GM21423 (cell line): Measurements from ENCODE around the gene LCOR.
A peak's percentile ranks its signal among the peaks of the same experiment; 100 is the strongest.

ENCODE experiments used
- ATAC-seq: cut with Tn5 transposase; IDR thresholded peaks from one replicate; pipeline ENCODE4 v1.9.1; 2021; ENCODE audit warnings: mild to moderate bottlenecking, moderate library complexity; ENCODE audit not compliant: unreplicated experiment

LCOR gene

DNA sequence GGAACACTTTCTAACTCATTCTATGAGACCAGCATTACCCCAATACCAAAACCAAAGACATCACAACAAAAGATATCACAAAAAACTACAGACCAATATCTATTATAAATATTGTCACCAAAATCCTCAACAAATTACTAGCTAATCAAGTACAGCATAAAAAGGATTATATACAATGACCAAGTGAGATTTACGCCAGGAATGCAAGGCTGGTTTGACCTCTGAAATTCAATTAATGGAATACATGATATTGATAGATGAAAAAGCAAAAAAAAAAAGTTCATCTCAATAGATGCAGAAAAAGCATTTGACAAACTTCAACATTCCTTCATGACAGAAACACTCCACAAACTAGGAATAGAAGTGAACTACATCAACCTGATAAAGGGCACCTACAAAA lies 175.3 kb downstream of the LCOR start:
- ATAC-seq: no peak

DNA sequence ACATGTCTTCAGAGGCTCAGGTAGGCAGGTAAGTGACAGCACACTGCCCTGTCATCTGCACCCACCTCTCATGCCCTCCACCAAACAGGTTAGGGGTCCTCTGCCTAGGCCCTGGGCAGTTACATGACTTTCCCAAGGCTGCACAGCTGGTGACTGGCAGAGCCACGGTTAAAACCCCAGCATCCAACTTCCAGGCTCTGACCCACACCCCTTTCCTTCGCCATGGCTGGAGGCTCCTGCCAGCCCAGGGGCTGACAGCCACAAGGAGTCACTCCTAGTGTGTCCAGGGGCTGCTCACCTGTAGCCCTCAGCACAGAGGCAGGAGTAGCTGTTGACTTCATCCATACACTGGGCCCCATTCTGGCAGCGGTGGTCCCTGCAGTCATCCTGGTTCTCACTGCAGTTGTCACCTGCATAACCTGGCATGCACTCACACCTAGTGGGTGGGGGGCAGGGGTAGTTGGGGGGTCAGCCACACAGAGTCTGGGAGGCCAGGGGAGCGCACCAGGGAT lies 178.7 kb downstream of the LCOR start:
- ATAC-seq: no peak

DNA sequence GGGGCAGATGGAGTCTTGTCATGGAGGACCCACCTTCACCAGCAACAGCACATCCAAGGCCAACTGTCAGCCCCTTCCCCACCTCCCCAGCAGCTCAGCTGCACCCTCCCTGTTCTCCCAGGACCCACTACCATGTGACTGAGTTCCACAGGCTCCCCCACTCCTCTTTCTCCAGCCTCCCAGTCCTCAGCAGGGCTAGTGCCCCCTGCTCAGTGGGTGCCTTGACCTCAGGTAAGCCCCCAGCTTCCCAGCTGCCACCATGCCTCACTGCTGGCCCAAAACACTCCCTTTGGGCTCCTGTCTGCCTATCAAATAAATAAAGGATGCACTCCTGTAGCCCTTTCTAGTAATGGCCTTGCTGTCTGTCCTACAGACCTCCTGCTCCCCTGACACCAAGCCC lies 179.3 kb downstream of the LCOR start:
- no peak for ATAC-seq

DNA sequence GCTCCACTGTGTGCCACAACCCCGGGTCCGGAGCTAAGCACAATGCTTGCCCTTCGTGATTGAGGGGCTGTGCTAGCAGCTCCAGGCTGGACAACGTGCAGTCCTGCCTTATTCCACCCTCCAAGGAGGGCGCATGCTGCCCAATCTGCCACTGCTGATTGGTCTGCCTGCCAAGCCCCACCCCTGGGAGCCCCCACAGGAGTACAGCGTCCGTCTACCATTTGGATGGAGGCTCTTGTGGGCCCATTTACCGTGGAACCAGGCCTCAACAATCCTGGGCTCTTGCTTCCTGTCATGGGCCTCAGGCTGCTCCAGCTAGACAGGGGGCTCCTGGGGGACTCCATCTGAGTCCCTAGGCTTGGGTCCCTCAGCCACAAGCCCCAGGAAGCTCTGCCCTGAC lies 180.4 kb downstream of the LCOR start:
- ATAC-seq: no peak

GRCh38 chr10:97013568-97013967 lies 181.5 kb downstream of the LCOR start:
- ATAC-seq: no peak

- no peak for ATAC-seq
Observed at GRCh38 chr10:97013983-97014382, 181.9 kb downstream of the LCOR start.

- ATAC-seq: no peak
Observed at GRCh38 chr10:97015240-97015639, 183.1 kb downstream of the LCOR start.

DNA sequence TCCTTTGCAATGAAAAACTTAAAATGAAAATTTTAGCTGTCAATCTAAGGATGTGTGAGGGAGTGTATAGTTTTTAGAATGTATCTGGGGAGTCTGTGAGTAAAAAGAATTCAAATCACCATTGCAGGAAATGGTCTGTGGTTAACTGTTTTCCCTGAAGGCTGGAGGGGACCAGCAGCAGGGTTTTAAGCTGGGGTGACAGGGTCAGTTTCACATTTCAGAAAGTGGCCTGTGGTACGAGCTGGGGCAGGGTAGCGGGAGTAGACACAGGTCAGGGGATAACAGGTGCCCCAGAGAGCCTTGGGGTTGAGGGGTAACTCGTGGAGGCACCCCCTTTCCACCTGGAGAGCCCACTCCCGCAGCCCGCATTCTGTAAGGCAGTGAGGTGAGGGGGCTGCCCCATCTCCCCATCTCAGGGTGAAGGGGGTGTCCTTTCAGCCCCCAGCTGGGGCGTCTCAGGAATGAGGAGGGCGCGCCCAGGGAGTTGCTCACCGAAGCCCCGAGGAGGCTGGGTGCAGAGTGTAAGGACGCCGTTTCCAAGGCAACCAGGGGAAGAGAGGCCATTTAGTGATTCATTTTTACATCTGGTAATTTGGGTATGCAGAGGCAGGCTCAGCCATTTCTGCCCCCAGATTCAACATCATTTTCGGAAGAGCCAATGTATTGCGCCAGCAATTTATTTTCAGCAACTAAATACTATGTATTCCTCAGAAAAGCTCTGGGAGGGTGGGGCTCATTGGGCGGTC lies 184.8 kb downstream of the LCOR start:
- ATAC-seq: peak; percentile 85

DNA sequence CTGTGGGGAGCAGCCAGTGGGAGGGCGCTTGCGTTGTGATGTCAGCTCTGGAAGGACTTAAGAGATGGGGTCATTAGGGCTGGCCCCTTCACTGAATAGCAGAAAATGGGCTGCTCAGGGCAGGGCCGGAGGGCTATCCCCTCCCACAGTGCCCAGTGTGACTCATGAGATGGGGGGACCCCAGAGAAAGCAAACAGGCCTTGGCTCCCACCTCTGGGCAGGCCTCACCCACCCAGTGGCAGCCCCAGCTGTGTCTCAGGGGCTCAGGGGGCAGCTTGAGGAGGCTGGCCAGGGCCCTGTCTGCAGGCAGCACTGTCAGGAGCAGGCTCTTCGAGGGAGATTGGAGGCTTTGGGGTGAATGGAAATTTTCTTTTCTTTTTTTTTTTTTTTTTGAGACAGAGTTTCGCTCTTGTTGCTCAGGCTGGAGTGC lies 185.4 kb downstream of the LCOR start:
- ATAC-seq: no peak

GRCh38 chr10:97018251-97019212 lies 186.4 kb downstream of the LCOR start:
- no peak for ATAC-seq

DNA sequence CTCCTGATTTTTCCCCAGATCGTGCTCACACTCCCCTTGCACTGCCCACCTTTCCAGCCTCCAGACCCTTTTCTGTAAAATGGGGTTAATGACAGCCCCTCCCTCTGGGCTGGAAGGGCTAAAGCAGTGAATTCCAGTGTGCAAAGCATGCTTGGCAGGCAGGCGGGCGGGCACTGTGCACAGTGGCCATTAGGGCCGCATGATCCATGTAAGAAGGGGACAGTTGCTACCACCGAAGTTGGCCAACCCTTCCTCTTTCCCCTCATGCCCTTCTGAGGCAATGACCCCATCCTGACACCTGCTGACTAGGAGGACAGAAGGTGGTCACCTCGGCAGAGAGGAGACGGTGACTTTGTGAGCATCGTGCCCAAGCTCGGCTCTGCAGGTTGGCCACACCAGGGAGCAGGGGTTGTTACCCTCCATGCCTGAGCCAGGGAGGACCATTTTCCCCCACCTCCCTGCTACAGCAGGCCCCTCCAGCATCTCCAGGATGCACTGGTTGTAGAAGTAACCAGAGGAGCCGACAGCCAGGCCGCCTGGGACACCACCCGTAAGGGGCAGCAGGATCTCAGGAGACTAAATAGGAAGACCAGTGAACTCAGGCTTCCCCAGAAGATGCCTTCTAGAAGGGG lies 187.2 kb downstream of the LCOR start:
- no peak for ATAC-seq

DNA sequence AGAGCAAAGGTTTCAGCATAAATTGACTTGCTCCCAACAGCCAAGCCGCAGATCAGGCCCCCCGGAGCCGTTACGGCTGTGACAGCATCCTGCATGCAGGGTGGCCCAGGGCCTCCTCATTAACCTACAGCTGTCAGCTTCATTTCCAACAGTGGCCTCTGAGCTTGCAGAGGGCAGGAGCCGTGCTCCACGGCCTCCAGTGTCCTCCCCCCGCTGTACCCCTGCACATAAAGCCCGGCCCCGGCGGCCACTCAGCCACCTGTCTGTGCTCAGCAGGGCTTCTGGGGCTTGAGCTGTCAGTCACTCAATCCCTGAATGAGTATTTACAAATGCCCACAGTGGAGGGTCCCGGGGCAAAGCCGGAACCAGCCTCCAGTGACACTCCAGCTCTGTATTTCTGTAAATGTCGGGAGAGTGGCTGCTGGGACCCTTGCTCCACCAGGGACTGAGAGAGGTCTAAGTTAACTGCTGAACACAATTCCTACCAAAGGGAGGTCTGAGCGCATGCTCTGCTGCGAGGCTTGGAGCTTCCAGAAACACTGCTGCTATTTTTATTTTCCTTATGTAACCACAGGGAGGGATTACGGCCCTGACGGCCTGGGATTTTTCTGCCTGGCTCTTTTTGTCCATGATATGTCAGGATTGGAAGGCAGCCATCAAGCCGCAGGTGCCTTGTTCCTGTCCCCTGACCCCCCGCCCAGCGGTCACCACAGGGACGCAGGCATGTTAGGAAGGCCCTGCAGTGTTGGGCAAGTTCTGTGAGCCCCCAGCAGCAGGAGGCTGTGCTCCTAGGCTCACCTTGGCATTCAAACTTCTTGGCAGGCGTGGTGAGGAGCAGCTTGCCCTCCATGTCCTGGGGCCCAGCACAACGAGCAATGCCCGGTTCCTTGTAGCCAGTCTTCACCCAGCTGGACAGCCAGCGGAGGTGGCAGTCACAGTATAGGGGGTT lies 188.6 kb downstream of the LCOR start:
- no peak for ATAC-seq

GRCh38 chr10:97022616-97023015 lies 190.5 kb downstream of the LCOR start:
- no peak for ATAC-seq

GRCh38 chr10:97023401-97024167 lies 191.5 kb downstream of the LCOR start:
- ATAC-seq: no peak

DNA sequence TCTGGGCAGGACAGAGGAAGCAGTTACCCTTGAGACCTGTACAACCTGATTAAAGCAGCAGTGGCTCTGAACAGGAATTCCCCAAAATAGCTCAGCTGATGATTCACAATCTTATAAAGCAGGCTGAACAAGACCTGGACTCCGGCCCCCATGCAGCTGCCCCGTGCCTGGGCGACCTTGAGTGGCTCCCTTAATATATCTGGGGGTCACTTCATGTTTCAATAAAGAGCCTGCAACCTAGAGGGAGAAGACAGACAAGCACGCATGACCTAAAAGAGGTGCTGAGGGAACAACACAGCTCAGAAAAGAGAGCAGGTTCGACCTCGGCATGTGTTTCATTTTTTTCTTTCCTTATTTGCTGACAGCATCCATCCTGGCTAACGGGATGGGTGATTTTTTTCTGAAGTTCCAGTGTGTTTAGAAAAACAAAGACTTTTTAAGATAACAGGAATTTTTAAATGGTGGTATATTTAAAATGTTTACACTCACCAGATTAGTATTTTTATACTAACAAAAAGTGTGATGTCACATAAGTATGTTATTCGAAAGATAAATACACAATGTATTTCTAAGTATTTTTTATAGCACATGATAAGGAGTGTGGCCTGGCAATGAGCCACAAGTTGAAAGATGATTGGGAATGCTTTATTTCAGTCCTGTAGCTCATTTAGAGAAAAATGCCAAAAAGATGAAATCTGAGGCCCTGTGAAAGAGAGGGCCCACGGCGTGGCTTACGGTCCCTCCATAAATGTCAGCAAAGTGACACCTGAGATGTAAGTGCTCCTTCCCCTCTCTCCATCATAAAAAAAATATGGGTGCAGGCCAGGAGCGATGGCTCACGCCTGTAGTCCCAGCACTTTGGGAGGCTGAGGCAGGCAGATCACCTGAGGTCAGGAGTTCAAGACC lies 192.3 kb downstream of the LCOR start:
- ATAC-seq: no peak

GRCh38 chr10:97025613-97026242 lies 193.6 kb downstream of the LCOR start:
- no peak for ATAC-seq

DNA sequence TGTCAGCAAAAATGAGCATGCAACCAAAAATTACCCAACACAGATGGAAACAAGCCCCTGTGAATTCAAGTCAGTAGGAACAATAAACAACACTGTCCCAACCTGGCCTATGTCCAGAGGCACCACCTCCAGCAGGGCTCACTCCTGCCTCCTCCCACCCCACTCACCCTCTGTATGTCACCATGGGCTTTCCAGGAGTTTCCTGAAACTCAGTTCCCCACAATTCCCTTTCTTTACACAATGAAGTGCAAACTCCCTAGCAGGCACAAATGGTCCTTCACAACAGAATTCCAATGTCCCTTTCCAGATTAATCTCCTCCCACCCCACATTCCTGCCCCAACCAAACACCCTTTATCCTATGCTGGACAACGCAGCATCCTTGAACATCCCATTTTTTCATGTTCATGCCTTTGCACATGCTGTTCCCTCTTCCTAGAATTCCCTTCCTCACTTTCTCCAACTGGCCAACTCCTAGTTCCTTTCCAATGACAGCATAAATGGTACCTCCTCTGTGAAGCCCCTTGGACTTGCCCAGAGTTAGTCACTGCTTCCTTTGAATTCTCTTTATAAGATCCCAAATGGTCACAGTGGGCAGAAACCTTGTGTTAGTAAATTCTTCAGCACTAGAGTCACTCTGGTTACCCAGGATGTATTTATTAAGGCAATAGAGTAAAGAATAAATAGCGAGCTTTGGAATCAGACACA lies 196.2 kb downstream of the LCOR start:
- no peak for ATAC-seq
